Measurements from ENCODE around the gene SEMA4D. TPM values are rescaled to one million over a fixed set of nuclear protein-coding genes. Genes with fewer than 3 reads are reported as not detected.

Gene SEMA4D
- total RNA-seq, 1 donor from 2014 or later: 368 TPM

DNA sequence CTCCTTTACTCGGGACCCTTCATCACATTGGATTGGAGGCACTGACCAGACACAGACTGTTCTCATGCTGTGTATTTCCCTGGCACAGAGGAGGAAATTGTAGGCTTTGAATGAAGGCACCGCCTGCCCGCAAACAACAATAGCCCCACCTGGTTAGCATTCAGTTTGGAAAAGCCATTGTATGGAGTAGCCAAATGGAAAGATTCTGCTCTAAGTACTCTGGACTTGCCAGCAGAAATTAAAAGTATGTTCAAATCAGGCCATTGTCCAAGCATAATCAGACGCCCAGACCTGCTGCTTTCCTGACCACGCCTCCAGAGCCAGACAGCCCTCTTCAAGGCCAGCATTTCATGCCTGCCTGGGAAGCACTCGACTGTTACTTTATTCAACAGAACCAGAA is 8.0 kb upstream of the SEMA4D start:
- H3K4me3 Mint-ChIP-seq: no peak overlapping the region
- no peak for DNase-seq
- intact Hi-C loops (cut with micrococcal nuclease): no loop called here
- H3K4me1 Mint-ChIP-seq: peaks cover 61% of the 10 kb centered on the region
- no peak overlapping the region for H3K27ac Mint-ChIP-seq
- no peaks in the 10 kb centered on the region for H3K36me3 Mint-ChIP-seq (ENCODE audit: low read depth)
- no peaks in the 10 kb centered on the region for H3K27me3 Mint-ChIP-seq
- H3K9me3 Mint-ChIP-seq: no peaks in the 10 kb centered on the region

DNA sequence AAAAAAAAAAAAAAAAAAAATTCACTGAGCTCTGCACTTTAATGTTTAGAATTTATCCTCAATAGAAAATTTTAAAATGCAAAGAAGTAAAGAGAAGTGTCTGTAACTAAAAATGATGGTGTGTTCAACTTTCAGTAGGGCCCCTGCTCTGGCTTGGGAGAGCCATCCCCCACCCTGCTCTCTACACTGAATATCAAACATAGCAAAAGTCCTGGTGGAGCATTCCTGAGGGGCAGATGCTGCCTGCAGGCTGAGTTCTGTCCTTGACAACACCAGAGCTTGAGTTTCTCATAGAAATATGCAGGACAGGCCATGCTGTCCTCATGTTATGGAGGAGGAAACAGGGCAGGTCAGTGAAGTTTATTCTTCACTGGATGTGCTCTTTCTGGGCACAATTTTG is 7.1 kb upstream of the SEMA4D start:
- H3K27ac Mint-ChIP-seq: no peak overlapping the region
- peaks cover 62% of the 10 kb centered on the region for H3K4me1 Mint-ChIP-seq
- no peak overlapping the region for H3K4me3 Mint-ChIP-seq
- H3K36me3 Mint-ChIP-seq (ENCODE audit: low read depth): no peaks in the 10 kb centered on the region
- no peaks in the 10 kb centered on the region for H3K27me3 Mint-ChIP-seq
- DNase-seq: no peak
- H3K9me3 Mint-ChIP-seq: no peaks in the 10 kb centered on the region
- intact Hi-C loops (cut with micrococcal nuclease): no loop called here

DNA sequence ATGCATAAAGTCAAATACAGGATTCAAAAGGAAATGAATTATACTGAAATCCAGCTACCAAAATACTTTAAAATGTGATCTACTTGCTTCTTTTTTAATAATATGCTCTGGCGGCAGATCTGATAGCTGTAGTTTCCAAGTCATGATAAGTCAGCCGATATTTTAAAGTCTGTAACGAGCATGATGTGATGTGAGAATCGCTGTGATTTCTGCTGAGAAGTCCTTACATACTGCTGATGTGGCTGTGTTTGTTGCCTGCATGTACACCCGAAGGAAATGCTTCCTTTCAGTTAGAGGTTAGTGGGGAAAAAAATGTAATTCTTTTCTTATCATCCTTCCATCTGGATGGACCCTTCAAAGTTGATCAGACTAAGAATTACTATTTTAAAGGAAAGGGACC is 4.8 kb upstream of the SEMA4D start:
- peaks cover 4% of the 10 kb centered on the region for H3K36me3 Mint-ChIP-seq (ENCODE audit: low read depth)
- H3K4me1 Mint-ChIP-seq: peaks cover 66% of the 10 kb centered on the region
- intact Hi-C loops (cut with micrococcal nuclease): loop anchor here (1.0 kb wide), 2 partner anchors 20 to 27 kb away; no protein-coding TSS in a partner anchor
- no peak for DNase-seq
- no peaks in the 10 kb centered on the region for H3K27me3 Mint-ChIP-seq
- peak overlapping the region; percentile 32 for H3K4me3 Mint-ChIP-seq
- H3K9me3 Mint-ChIP-seq: no peaks in the 10 kb centered on the region
- peak overlapping the region; percentile 82 for H3K27ac Mint-ChIP-seq

DNA sequence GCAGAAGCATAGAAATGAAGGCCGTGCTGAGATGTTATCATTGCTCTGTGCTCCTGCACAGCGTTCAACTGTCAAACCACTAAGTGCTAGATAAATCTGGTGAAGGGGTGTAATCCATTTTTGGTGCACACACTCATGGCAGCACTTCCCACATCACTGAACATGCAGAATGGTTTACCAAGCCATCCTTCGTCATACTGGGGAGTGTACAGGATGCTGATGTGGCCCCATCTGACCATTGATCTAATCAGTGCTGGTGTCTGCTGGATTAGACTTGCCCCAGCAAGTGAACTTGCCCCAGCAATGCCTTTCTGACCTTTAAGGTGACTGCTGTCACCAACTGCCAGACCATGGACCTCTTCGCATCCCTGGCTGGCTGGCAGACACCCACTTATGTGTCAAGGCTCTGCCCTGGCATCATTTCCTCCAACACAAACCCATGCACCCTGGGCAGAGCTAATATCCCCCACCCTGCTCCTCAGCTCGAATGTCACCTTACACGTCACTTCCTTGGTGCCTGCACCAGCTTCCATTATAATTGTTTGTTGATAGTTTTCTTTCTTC is 4.2 kb upstream of the SEMA4D start:
- Mint-ChIP-seq H3K36me3 (ENCODE audit: low read depth) (peaks cover 4% of the 10 kb centered on the region), H3K4me1 (peaks cover 60% of the 10 kb centered on the region), H3K27me3 (no peaks in the 10 kb centered on the region), H3K27ac (peak overlapping the region; percentile 82), H3K4me3 (peak overlapping the region; percentile 47), H3K9me3 (no peaks in the 10 kb centered on the region)
- intact Hi-C loops (cut with micrococcal nuclease): loop anchor here (1.0 kb wide), 1 partner anchor 20 kb away; no protein-coding TSS in a partner anchor
- peak; percentile 81 for DNase-seq

DNA sequence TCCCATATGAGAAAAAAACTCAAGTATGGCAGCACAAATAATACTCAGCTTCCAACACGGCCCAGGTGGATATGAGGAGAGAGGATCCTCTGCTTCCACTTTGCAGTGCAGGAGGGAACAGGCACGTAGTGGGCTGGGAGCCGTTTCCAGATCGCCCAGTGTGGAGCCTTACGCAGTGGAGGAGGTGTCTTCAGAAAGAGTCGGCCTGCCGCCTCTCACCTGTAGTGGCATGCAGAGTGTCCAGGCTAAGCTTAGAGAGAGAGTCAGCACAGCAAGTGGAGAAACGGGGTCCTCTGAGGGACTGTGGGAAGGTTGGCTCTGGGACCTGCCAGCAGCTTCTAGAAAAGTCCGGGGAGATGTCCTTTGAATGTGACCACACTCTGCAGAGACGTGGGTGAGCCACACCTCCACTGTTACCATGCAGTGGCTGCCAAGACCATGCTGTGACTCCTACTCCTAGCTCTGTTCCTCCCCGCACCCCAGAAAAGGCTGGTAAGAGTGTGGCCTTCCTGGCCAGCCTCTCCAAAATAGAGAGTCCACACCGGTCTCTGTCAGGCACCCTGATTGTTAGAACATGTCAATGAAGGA is 3.5 kb upstream of the SEMA4D start:
- Mint-ChIP-seq H3K27me3 (no peaks in the 10 kb centered on the region), H3K4me3 (peak overlapping the region; percentile 47), H3K9me3 (no peaks in the 10 kb centered on the region), H3K27ac (peak overlapping the region; percentile 82), H3K36me3 (ENCODE audit: low read depth) (peaks cover 10% of the 10 kb centered on the region), H3K4me1 (peaks cover 55% of the 10 kb centered on the region)
- intact Hi-C loops (cut with micrococcal nuclease): no loop called here
- DNase-seq: peak; percentile 68

DNA sequence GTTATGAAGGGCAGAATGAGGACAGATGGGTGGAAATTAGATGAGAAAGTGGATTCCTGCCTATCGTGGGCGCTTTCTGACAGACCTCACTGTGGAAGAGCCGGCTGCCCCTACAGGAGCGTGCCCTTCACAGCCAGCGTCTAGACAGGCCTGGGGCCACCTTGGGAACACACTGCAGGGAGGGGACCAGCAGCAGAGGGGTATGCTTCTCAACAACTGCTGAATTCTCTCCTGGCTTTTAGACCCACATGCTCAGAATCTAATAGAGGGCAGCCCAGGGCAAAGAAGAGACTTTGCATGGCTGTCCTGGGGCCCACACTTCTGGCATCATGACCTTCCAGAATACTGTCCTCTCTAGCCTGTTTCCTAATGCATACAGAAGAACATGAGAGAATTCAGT is 2.1 kb upstream of the SEMA4D start:
- Mint-ChIP-seq H3K4me1 (peaks cover 66% of the 10 kb centered on the region), H3K27me3 (no peaks in the 10 kb centered on the region), H3K4me3 (peak overlapping the region; percentile 89), H3K27ac (no peak overlapping the region), H3K36me3 (ENCODE audit: low read depth) (peaks cover 19% of the 10 kb centered on the region), H3K9me3 (no peaks in the 10 kb centered on the region)
- intact Hi-C loops (cut with micrococcal nuclease): no loop called here
- no peak for DNase-seq

DNA sequence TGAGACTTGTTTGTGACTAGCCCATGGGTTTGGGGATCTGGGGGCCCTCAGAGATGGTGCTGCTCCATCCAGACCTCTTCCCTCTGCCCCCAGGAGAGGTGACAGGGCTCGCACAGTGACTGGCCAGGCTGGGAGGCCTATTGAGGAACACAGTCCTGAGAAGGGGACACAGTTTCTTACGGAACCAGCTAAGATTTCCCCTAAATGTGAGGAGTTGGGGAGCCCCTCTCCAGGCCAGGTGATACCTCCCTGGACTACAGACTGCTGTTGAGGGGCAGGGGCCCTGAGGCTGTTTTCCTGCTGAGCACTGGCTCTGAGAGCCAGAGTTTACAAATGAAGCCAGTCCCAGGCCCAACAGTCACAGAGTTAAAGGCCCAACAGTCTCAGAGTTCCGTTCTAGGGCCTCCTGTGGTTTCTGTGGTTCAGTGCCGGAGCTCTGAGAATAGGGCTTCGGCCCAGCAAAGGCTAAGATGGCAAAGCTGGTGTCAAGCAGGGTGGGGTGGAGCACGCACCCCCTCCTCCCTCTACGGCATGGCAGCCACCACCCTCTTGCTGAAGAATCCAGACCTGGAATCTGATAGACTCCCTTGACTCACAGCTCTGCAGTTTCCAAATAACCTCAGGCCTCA is 1.1 kb upstream of the SEMA4D start:
- Mint-ChIP-seq H3K27ac (peak overlapping the region; percentile 94), H3K4me3 (peak overlapping the region; percentile 89), H3K27me3 (no peaks in the 10 kb centered on the region), H3K9me3 (no peaks in the 10 kb centered on the region), H3K36me3 (ENCODE audit: low read depth) (peaks cover 28% of the 10 kb centered on the region), H3K4me1 (peaks cover 77% of the 10 kb centered on the region)
- intact Hi-C loops (cut with micrococcal nuclease): loop anchor here (1.0 to 2.0 kb wide), 4 partner anchors 14 to 180 kb away; partner anchors contain the start of gene SECISBP2
- DNase-seq: peak; percentile 88

DNA sequence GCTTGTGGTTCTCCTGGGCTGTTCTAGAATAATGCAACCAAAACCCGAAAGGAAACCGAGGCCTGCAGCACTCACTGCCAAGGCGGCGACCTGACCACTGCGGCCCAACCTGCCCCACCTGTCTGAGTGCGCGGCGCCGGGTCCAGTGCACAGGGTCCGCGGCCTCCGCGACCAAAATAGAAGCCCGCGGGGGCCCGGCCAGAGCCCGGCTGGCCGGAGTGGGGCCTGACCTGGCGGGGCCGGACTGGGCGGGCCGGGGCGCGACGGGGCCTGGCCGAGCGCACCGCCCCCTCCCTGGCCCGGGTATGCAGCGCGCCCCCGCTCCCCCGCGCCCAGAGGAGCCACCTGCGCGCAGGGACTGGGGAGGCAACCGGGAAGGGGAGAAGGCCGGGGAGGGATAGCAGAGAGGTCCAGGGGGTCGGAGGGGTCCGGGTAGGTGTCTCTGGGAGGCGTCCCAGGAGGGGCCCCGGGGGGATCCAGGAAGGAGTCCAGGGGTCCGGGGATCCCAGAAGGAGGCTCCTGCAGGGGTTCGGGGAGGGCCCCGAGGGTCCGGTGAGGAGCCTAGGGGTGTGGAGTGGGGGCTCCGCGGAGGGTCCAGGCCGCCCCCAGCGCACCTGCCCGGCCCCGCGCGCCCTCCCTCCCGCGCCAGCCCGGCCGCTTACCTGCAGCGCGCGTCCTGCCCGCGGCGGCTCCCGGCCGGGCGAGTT is 503 bp downstream of the SEMA4D start:
- intact Hi-C loops (cut with micrococcal nuclease): loop anchor here (2.0 kb wide), 2 partner anchors 37 to 51 kb away; no protein-coding TSS in a partner anchor
- peak overlapping the region; percentile 88 for H3K27ac Mint-ChIP-seq
- H3K4me1 Mint-ChIP-seq: peaks cover 78% of the 10 kb centered on the region

DNA sequence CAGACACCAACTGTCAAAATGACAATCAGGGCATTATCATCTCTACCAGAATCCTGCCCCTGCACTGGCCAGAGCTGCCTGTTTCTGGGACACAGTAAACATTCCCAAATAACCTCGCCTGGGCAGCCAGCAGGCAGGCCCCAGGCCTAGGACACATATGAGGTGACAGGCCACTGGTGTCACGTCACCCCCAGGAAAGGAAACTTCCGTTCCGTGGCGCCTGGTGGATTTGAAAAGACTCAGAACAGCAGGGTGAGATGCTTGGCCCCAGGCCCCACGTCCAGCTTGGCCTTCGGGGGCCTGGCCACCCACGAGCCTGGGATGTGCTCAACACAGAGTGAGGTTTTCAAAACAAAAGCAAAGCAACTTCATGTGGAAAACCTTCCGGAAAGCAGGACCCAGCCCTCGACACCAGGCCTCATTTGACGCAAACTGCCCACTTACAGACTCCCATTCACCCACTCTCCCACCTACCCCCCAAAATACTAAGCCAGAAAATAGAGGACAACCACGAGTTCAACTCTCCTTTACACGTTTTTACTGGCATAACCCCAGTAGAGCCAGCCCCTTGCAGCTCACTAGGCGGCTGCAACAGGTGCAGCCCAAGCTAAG is 1.2 kb downstream of the SEMA4D start:
- intact Hi-C loops (cut with micrococcal nuclease): loop anchor here (2.0 kb wide), 2 partner anchors 36 to 52 kb away; no protein-coding TSS in a partner anchor
- peak overlapping the region; percentile 92 for H3K4me3 Mint-ChIP-seq
- no peaks in the 10 kb centered on the region for H3K9me3 Mint-ChIP-seq
- H3K36me3 Mint-ChIP-seq (ENCODE audit: low read depth): peaks cover 45% of the 10 kb centered on the region
- H3K27ac Mint-ChIP-seq: peak overlapping the region; percentile 88
- peaks cover 79% of the 10 kb centered on the region for H3K4me1 Mint-ChIP-seq
- peak; percentile 86 for DNase-seq
- no peaks in the 10 kb centered on the region for H3K27me3 Mint-ChIP-seq

More for the DNA sequence above, 503 bp downstream of the SEMA4D start:
- no peaks in the 10 kb centered on the region for H3K27me3 Mint-ChIP-seq
- peaks cover 38% of the 10 kb centered on the region for H3K36me3 Mint-ChIP-seq (ENCODE audit: low read depth)
- H3K9me3 Mint-ChIP-seq: no peaks in the 10 kb centered on the region
- peak; percentile 85 for DNase-seq
- H3K4me3 Mint-ChIP-seq: peak overlapping the region; percentile 92

DNA sequence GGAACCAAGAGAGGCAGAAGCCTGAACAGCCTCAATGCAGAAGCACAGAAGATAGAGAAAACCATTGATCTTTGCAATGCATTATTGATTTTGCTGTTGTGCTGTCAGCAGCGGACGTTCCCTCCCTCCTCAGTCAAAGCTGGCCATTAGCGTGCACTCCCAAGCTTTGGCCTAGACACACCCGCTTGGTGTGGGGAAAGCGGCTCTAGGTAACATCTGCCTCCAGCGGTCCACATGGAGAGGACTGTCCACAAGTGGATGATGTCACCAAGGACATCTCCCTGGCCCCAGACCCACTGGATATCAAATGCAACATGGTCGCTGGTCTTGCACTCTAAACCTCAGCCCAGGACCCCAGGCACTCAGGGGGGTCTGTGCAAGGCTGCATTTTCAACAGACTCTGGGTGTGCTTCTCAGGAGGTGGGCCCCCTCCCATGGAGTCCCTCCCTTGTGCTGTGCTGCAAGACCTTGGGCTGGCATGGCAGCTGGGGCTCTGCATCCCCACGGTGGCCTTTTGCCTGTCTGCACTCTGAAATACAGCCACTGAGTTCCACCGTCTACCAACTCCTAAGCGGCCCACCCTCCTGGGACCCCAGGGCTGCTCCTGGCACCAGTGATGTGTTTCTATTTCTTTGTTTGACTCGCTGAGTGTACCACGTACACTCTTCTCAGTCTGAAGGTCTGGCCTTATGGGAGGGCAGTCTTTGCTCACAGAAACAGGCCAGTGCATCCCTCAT is 1.9 kb downstream of the SEMA4D start:
- Mint-ChIP-seq H3K36me3 (ENCODE audit: low read depth) (peaks cover 48% of the 10 kb centered on the region), H3K27ac (peak overlapping the region; percentile 88), H3K9me3 (no peaks in the 10 kb centered on the region), H3K4me3 (peak overlapping the region; percentile 92), H3K4me1 (peaks cover 75% of the 10 kb centered on the region), H3K27me3 (no peaks in the 10 kb centered on the region)
- no peak for DNase-seq
- intact Hi-C loops (cut with micrococcal nuclease): loop anchor here (2.0 kb wide), 2 partner anchors 35 to 53 kb away; no protein-coding TSS in a partner anchor

DNA sequence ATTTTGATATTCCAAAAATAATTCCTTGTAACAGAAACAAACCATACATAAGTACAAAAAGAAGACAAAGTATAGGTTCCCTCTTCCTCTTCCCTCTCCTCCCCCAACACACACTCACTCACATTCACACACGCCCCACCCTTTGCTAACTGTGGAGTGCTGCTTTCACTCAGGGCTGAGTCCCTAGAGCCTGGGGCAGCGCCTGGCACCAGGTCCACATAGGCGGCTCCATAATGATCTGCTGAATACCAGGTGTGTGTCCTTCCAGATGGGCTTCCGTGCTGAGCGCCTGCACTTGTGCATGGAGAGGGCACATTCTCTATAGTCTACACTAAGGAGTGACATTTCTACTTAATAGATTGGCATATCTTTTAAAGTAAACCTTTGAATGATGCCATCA is 3.7 kb downstream of the SEMA4D start:
- peak overlapping the region; percentile 92 for H3K4me3 Mint-ChIP-seq
- DNase-seq: no peak
- H3K27ac Mint-ChIP-seq: peak overlapping the region; percentile 79
- peaks cover 55% of the 10 kb centered on the region for H3K36me3 Mint-ChIP-seq (ENCODE audit: low read depth)
- intact Hi-C loops (cut with micrococcal nuclease): no loop called here
- peaks cover 74% of the 10 kb centered on the region for H3K4me1 Mint-ChIP-seq
- H3K9me3 Mint-ChIP-seq: no peaks in the 10 kb centered on the region
- no peaks in the 10 kb centered on the region for H3K27me3 Mint-ChIP-seq

DNA sequence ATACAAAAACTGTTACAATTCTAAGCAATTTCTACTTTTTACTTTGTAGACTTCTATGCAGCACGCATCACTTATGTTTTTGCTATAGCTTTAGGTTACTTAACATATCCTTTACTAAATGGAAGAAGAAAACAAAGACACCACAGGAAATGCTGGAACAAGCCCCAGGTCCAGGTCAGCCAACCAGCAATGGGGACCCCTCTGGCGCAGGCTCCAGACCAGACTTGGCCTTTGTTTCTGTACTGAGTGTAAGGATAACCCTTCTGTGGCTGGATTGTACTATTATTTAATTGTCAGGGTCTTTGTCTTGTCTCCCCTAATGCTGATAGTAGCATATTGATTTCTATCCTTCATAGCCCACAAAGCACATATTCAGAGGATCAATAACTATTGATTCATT is 4.2 kb downstream of the SEMA4D start:
- H3K36me3 Mint-ChIP-seq (ENCODE audit: low read depth): peaks cover 59% of the 10 kb centered on the region
- peaks cover 72% of the 10 kb centered on the region for H3K4me1 Mint-ChIP-seq
- H3K9me3 Mint-ChIP-seq: no peaks in the 10 kb centered on the region
- no peaks in the 10 kb centered on the region for H3K27me3 Mint-ChIP-seq
- peak overlapping the region; percentile 79 for H3K27ac Mint-ChIP-seq
- H3K4me3 Mint-ChIP-seq: peak overlapping the region; percentile 92
- intact Hi-C loops (cut with micrococcal nuclease): no loop called here
- no peak for DNase-seq

DNA sequence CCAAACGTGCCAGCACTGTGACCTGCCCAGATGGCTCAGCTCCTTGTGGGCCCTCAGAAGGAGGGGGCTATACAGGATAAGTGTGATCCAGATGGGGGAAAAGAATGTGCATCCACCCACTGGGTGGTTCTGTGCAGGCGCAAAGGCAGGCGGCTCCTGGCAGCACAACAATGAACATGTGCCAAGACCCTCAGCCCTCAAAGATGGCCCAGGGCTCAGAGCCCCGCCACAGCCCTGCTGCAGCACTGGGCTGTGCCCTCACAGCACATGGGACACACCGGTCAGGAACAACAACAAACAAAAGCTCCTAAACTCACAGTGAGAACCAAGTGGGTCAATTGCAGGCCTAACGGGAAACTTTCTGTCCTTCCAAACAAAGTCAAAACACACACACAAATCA is 4.7 kb downstream of the SEMA4D start:
- Mint-ChIP-seq H3K36me3 (ENCODE audit: low read depth) (peaks cover 60% of the 10 kb centered on the region), H3K27me3 (no peaks in the 10 kb centered on the region), H3K9me3 (no peaks in the 10 kb centered on the region), H3K4me3 (peak overlapping the region; percentile 92), H3K27ac (peak overlapping the region; percentile 79), H3K4me1 (peaks cover 71% of the 10 kb centered on the region)
- no peak for DNase-seq
- intact Hi-C loops (cut with micrococcal nuclease): no loop called here

Measured in activated CD4-positive, alpha-beta T cell treated with anti-CD3 and anti-CD28 coated beads, Interleukin-2, amount 10 ng/mL, durations not matched to agents 24 days and 14 days (primary cell).